Measurements from ENCODE around the gene RBM19. TPM values are rescaled to one million over a fixed set of nuclear protein-coding genes. Genes with fewer than 3 reads are reported as not detected.
"Not testable (repeated sequence)": the region's sequence is repeated elsewhere in the genome, so short reads cannot be mapped to it uniquely, and the experiment has no call there.

Gene RBM19
- polyA plus RNA-seq, 3 donors from 2014 or later = 0.27 to 16.7 (median 4.8) TPM

DNA sequence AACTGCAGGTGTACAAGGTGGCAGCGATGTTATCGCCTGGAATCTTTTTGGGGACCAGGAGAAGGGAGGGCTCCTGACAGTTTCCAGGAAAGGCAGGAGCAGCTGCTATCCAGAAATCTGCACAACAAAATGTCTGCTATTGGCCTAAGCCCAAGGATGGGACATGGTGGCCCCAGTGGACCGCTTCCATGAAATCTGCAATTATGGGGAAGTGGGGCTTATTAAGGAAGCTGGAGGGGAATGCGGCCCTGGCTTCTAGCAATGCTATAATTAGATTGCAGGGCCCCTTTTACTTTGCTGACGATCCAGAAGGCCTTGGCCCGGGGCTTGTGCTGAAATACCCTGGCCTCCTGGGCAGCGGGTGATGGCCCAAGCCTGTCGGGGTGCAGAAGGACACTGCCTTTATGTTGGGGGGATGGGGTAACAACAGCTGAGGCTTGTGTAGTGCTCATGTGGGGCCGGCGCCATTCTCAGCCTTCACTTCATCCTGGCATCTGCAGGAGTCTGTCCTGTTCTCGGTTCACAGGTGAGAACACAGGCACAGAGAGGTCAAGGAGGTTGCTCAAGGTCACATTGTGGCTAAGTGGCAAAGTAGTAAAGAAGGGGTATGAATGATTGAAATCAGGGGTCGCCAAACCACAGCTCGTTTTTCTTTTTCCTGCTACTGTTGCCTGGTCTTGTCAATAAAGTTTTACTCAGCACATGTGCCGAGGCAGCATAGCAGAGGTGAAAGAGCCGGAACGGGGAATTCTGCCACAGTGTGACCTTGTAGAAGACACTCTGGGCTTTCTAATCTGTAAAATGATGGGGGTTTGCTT lies 153.5 kb downstream of the RBM19 start:
- Mint-ChIP-seq H3K27ac (no peak overlapping the region), H3K9me3 (no peaks in the 10 kb centered on the region), H3K4me1 (no peaks in the 10 kb centered on the region), H3K36me3 (peaks cover 7 to 26% (median 20%) of the 10 kb centered on the region in 3 donors), H3K27me3 (ENCODE audit: low read depth in 3 of 3) (peaks cover 0 to 2% (median 0%) of the 10 kb centered on the region in 3 donors), H3K4me3 (no peak overlapping the region)
- DNase-seq = no peak

DNA sequence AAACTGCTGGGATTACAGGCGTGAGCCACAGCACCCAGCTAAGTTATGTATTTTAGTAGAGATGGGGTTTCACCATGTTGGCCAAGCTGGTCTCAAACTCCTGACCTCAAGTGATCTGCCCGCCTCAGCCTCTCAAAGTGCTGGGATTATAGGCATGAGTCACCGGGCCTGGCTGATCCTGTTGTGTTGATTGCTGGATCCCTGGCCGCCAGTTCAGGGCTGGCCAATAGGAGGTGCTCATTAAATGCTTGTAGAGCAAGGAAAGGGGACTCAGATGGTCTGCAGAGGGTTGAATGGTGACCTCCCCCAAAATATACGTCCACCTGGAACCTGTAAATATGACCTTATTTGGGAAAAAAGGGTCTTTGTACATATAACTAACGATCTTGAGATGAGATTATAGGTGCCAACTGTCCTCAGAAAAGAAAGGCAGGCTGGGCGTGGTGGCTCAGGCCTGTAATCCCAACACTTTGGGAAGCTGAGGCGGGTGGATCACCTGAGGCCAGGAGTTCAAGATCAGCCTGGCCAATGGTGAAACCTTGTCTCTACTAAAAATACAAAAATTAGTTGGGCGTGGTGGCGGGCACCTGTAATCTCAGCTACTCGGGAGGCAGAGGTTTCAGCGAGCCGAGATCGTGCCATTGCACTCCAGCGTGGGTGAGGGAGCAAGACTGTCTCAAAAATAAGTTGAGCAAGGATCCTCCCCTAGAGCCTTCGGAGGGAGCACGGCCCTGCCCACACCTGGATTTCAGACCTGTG lies 156.5 kb downstream of the RBM19 start:
- DNase-seq; H3K27me3 Mint-ChIP-seq (ENCODE audit: low read depth in 3 of 3); H3K27ac Mint-ChIP-seq; H3K4me3 Mint-ChIP-seq; H3K4me1 Mint-ChIP-seq; H3K9me3 Mint-ChIP-seq: not testable (repeated sequence)
- H3K36me3 Mint-ChIP-seq = peaks cover 6 to 28% (median 16%) of the 10 kb centered on the region in 3 donors

DNA sequence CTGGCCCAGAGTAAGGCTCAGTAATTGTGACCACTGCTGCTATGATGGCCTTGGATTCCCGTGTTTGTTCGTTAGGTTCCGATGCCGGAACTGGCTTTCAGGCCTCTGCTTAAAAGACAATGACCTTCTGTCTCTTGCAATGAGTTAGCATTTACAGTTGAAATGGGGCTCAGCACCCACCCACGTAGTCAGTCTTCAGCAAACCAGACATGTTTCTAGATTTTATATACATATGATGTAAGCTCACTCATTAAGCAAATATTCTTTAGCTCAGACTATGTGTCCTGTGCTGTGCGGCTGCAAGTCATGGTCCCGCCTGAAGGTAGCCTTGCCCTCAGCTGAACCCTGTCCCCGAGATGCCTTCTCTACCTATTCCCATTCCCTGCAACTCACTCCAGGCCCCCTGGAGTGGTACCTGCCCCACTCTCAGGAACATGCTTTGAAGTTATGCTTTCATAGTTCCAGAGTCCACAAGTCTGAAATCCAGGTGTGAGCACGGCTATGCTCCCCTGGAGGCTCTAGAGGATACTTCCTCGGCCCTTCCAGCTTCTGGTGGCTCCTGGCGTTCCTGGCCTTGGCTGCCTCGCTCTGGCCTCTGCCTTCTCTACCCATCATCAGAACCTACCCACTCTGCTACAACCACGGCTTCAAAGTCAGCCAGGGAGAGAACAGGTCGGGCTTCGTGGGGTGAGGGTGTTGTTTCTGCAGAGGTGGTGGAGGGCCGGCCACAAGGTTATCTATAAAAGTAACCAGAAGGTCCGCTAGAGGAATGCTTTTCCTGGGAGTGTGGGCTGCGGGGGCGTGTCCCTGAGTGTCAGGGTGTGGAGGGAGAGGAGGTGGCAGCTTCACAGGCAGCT lies 157.8 kb downstream of the RBM19 start:
- H3K27me3 Mint-ChIP-seq (ENCODE audit: low read depth in 3 of 3) = peaks cover 0 to 4% (median 1%) of the 10 kb centered on the region in 3 donors
- no peaks in the 10 kb centered on the region for H3K4me1 Mint-ChIP-seq
- DNase-seq = no peak
- H3K36me3 Mint-ChIP-seq = peaks cover 6 to 25% (median 16%) of the 10 kb centered on the region in 3 donors
- H3K27ac Mint-ChIP-seq = no peak overlapping the region
- no peak overlapping the region for H3K4me3 Mint-ChIP-seq
- peaks cover 0 to 7% (median 4%) of the 10 kb centered on the region in 6 donors for H3K9me3 Mint-ChIP-seq

DNA sequence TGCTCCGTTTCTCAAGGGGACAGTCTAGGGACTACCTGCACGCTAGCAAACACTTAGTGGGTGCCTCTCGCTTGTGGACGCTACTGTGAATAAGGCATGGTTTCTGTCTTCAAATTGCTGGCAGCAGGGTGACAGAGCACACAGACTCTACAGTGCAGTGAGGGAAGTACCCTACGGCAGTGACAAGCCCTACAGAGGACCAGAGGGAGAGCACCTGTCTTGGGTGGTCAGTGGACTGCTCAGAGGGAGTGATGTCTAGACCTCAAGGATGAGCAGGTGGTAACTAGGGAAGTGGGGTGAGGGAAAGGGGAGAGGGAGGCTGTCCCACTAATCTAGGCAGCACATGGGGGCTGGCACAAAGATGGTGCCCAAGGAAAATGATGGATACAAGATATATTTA lies 160.5 kb downstream of the RBM19 start:
- Mint-ChIP-seq H3K4me3 (no peak overlapping the region), H3K9me3 (peaks cover 0 to 7% (median 4%) of the 10 kb centered on the region in 6 donors), H3K4me1 (no peaks in the 10 kb centered on the region), H3K27me3 (ENCODE audit: low read depth in 3 of 3) (peaks cover 0 to 4% (median 1%) of the 10 kb centered on the region in 3 donors), H3K27ac (no peak overlapping the region), H3K36me3 (peaks cover 6 to 18% (median 10%) of the 10 kb centered on the region in 3 donors)
- DNase-seq = no peak

DNA sequence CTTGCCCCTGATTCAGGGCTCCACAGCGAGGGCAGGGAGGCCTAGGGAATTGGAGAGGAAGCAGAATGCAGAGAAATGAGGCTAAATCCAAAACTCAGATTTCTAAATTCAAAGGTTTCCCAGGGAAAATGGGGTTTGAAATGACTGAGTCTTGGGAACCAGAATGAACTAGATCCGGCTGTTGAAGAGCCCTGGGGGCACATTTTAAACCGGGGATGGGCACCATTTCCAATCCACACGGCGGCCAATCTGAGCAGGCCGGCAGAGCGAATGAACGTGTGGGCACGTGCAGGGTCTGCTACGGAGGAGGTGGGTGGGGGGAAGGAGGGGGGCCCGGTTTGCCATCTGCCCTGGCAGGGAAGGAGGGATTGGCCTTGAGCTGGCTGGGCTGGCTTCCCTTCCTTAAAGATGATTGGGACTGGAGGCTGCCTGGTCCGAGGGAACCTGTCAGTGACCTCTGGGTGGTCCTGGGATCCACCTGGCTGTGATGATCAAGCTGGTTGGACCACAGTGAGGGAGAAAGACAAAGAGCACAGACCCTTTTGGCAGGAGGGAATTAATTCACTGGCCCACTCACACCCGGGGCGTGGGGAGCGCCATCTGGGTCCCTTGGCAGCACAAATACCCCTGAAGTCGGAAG lies 161.0 kb downstream of the RBM19 start:
- Mint-ChIP-seq H3K4me3 (no peak overlapping the region), H3K9me3 (peaks cover 0 to 7% (median 4%) of the 10 kb centered on the region in 6 donors), H3K36me3 (peaks cover 6 to 18% (median 10%) of the 10 kb centered on the region in 3 donors), H3K27me3 (ENCODE audit: low read depth in 3 of 3) (peaks cover 0 to 4% (median 1%) of the 10 kb centered on the region in 3 donors), H3K4me1 (no peaks in the 10 kb centered on the region), H3K27ac (no peak overlapping the region)
- no peak for DNase-seq

DNA sequence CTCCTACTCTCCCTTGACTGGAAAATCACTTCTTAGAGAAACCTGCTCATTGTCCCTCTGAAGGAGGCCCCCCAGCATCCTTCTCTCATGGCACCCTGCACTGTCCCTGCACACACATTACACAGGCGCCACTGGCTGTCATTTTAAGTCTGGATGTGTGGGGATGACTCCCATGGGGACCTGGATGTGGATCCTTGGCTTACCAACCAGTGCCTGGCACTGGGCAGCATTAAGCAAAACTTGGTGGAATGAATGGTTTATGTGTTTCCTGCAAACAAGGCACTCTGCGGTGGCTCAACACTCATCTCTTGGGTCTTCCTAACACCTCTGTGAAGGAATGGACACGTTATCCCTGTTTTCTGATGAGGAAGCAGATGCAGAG lies 162.4 kb downstream of the RBM19 start:
- Mint-ChIP-seq H3K36me3 (peaks cover 6 to 18% (median 10%) of the 10 kb centered on the region in 3 donors), H3K27ac (no peak overlapping the region), H3K4me3 (no peak overlapping the region), H3K4me1 (no peaks in the 10 kb centered on the region), H3K27me3 (ENCODE audit: low read depth in 3 of 3) (peaks cover 0 to 3% (median 1%) of the 10 kb centered on the region in 3 donors), H3K9me3 (peaks cover 0 to 7% (median 4%) of the 10 kb centered on the region in 6 donors)
- no peak for DNase-seq

DNA sequence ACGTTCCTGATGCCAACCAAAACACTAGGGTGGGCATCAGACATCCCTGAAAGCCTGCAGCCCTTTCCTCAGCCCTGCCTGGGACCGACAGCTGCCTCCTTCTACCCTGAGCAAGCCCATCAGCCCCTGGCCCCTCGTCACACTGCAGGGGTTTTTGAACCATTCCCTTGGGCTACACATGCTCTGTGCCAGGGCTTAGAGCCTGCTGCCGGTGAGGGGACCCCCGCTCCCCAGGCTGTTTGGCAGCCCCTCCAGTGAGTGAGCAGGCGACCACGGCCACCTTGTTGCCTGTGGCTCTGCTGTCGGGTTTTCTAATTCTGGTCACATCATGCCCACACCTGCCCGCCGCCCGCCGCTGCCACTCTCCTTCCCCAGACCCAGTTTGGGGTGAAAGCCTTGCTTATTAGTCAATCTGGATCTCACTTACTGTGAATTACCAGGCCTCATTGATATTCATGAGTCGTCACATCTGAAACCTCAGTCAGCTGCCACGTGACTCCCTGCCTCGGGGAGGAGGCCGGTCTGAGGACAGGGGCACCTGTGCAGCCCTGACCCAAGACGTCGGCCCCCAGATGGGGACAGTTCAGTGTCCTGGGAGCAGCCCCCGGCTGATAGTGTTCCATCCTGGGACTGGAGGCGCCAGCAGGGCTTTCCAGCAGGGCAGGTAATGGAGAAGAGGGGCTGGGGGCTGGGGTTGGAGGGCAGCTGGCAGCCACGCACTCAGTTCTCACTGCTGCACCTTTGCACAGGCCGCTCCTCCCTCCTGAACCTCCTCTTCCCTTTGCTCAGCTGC lies 163.0 kb downstream of the RBM19 start:
- peaks cover 0 to 3% (median 1%) of the 10 kb centered on the region in 3 donors for H3K27me3 Mint-ChIP-seq (ENCODE audit: low read depth in 3 of 3)
- DNase-seq = no peak
- no peaks in the 10 kb centered on the region for H3K4me1 Mint-ChIP-seq
- peaks cover 0 to 7% (median 4%) of the 10 kb centered on the region in 6 donors for H3K9me3 Mint-ChIP-seq
- no peak overlapping the region for H3K27ac Mint-ChIP-seq
- no peak overlapping the region for H3K4me3 Mint-ChIP-seq
- peaks cover 6 to 15% (median 9%) of the 10 kb centered on the region in 3 donors for H3K36me3 Mint-ChIP-seq

DNA sequence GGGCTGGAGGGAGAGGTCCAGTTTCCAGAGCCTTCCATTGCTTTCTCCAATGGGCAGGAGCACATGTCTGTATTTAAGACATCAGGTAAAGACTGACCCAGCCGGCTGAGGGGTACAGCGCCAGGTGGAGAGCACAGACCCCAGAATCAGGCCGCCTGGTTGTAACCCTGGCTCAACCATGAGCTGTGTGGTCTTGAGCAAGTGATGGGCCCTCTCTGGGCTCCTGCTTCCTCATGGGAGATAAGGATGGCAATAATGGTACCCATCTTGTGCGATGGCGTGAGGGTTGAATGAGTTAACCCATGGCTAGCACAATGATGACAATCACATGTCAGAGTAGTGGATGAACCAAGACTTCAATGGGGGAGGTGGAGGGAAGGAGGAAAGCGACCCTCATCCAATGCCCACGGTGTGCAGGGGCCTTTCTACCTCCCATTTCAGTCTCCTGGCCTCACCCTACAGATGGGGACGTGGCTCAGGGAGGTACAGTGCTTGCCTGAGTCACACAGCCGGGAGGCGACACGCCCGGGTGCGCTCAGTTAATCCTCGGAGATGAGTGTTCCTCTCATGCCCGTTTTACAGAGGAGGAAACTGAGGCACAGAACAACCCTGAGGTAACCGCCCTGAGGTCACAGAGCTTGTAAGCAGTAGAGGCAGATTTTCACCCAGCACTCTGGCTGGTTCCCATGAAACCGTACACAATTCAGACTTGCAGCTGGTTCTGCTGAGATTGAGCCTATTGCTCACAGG lies 163.9 kb downstream of the RBM19 start:
- Mint-ChIP-seq H3K27me3 (ENCODE audit: low read depth in 3 of 3) (peaks cover 0 to 3% (median 1%) of the 10 kb centered on the region in 3 donors), H3K4me1 (no peaks in the 10 kb centered on the region), H3K9me3 (peaks cover 0 to 7% (median 4%) of the 10 kb centered on the region in 6 donors), H3K27ac (no peak overlapping the region), H3K4me3 (no peak overlapping the region), H3K36me3 (peaks cover 5 to 14% (median 6%) of the 10 kb centered on the region in 3 donors)
- DNase-seq = no peak

DNA sequence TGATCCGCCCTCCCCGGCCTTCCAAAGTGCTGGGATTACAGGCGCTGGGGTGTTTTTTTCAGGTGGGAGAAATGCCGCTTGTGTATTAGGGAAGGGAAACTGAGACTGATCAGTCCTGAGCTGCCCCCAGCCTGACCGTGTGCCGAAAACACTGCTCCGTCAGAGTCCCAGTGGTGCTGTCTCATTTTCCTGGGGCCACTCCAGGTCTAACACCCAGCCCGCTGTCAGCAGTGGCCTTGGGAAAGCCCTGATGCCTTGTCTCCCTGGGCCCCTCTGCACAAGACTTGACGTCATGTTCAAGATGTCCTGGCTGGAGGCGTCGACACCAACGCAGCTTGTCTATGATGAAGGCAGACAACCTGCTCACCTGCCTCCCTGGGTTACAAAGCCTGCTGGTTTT lies 165.9 kb downstream of the RBM19 start:
- peaks cover 0 to 10% (median 0%) of the 10 kb centered on the region in 3 donors for H3K36me3 Mint-ChIP-seq

DNA sequence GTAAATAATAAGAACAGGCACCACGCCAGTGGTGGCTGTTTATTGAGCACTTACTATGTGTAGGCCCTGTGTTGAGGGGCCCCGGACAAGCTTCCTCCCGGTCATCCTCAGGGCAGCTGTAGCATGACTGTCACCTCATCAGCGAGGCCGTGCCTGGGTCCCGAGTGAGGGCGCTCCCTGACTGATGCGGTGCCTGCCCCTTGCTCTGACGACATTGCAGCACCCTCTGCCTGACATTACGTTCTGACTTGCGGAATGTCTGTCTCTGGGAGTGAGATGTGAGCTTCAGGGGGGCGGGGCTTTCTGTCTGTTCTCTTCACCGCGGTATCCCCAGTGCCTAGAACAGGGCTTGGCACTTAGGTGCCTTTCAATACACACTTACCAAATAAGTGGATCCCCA lies 167.6 kb downstream of the RBM19 start:
- no peaks in the 10 kb centered on the region for H3K9me3 Mint-ChIP-seq
- H3K4me1 Mint-ChIP-seq = no peaks in the 10 kb centered on the region
- no peak for DNase-seq
- no peaks in the 10 kb centered on the region for H3K27me3 Mint-ChIP-seq (ENCODE audit: low read depth in 3 of 3)
- no peak overlapping the region for H3K4me3 Mint-ChIP-seq
- peaks cover 0 to 10% (median 0%) of the 10 kb centered on the region in 3 donors for H3K36me3 Mint-ChIP-seq
- no peak overlapping the region for H3K27ac Mint-ChIP-seq

More for the DNA sequence above, 165.9 kb downstream of the RBM19 start:
- no peak overlapping the region for H3K27ac Mint-ChIP-seq
- H3K9me3 Mint-ChIP-seq = peaks cover 0 to under 1% (median 0%) of the 10 kb centered on the region in 6 donors
- DNase-seq = no peak
- no peak overlapping the region for H3K4me3 Mint-ChIP-seq
- no peaks in the 10 kb centered on the region for H3K27me3 Mint-ChIP-seq (ENCODE audit: low read depth in 3 of 3)
- no peaks in the 10 kb centered on the region for H3K4me1 Mint-ChIP-seq

DNA sequence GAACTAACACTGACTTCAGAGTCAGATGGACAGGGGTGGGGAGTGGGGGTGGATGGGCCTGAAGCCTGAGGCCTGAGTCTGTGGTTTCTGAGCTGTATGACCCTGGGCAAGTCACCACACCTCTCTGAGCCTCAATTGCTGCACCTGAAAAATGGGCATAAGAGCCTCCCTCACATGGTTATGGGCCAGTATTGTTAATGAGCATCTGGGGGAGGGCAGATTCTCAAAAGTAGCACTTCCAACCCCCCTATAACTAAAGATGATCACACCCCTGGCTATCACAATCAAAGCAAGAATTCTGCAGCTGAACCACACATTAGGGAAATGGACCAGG lies 168.6 kb downstream of the RBM19 start:
- Mint-ChIP-seq H3K4me1 (no peaks in the 10 kb centered on the region), H3K27me3 (ENCODE audit: low read depth in 3 of 3) (peaks cover 0 to 3% (median 2%) of the 10 kb centered on the region in 3 donors), H3K27ac (no peak overlapping the region), H3K36me3 (peaks cover 0 to 10% (median 0%) of the 10 kb centered on the region in 3 donors), H3K4me3 (no peak overlapping the region), H3K9me3 (no peaks in the 10 kb centered on the region)
- DNase-seq = no peak
